ENCODE measurements around the gene MAG. TPM values are rescaled to one million over a fixed set of nuclear protein-coding genes. Genes with fewer than 3 reads are reported as not detected.

The MAG gene
- total and polyA plus RNA-seq, 2 donors, result 0.09 to 0.41 TPM

DNA sequence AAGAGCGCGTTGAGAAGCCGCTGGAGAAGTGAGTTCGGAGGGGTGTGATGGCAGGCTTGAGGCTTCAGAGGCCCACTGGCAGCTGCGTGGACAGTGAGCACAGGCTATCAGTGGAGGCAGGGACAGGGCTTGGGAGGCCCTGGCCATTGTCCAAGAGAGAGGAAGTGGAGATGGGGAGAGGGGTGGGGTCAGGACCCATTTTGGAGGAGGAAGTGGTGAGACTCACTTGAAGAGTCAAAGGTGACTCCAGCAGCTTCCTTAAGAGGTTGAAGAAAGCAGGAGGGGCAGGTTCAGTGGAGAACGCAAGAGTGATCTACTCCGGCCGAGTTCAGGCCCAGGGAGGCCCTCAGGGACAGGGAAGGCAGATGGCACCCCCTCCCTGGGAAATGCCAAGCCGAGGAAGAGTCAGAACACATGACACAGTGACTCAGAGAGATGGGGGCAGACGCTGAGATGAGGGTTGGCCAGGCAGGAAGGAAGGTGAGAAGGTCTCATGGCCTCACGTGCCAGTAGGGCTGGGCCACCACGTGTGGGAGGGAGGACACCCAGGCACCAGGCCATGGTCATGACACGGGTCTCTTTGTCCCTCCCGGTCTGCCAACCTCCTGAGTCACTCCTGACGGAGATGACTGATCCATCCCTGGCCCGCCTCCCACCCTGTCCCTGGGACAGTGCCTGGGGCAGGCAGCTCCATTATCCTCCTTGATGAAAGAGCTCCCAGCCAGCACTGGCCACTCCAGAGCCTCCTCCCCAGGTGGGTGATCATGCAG lies 26.9 kb downstream of the MAG start:
- WGBS, result 78% methylated on average over 16 of the region's 16 CpGs
- Histone ChIP-seq H3K27ac (ENCODE audit: low read depth in 1 of 2, low read length in 1 of 2) (no peak overlapping the region), H3K27me3 (ENCODE audit: control insufficient read depth in 2 of 2, insufficient read depth in 1 of 2, low read length in 1 of 2) (no peaks in the 10 kb centered on the region), H3K9me3 (ENCODE audit: control insufficient read depth in 2 of 2, insufficient read depth in 1 of 2, low read length in 1 of 2) (no peaks in the 10 kb centered on the region), H3K4me1 (ENCODE audit: control insufficient read depth in 2 of 2, insufficient read depth in 2 of 2, low read length in 2 of 2) (peaks cover 0 to 3% of the 10 kb centered on the region in 2 donors), H3K36me3 (ENCODE audit: control insufficient read depth in 2 of 2, insufficient read depth in 2 of 2, low read length in 1 of 2) (no peaks in the 10 kb centered on the region), H3K4me3 (ENCODE audit: low read length in 2 of 2) (no peak overlapping the region)
- no peak for DNase-seq (ENCODE audit: low read depth in 6 of 9, low spot score in 9 of 9)

DNA sequence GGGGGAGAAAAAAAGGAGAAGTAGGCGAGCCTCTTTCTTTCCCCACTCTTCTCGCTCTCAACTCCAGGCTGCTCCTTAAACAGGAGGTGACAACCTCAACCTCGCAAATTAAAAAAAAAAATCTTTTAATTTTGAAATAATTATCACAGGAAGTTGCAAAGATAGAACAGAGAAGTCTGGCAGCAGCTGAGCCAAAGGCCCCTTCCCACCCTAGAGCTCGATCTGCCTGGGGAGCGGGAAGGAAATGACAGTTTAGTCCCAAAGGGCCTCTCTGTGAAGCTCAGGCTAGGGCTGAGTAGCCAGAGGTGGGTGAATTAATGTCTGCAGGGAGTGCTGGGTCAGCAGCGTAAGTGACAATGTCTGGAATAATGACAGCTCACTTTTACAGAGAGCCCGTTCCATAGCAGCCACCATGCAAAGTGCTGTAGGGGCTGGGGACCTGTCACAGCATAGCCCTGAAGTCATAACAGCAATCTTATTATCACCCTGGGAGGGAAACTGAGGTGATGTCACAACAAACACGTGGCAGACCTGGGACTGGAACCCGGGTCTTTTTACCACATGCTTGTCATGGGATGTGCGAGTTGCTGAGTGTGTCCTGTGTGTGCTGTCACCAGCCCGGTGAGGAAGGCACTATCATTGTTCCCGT lies 28.2 kb downstream of the MAG start:
- no peak overlapping the region for H3K4me3 ChIP-seq (ENCODE audit: low read length in 2 of 2)
- no peak overlapping the region for H3K27ac ChIP-seq (ENCODE audit: low read depth in 1 of 2, low read length in 1 of 2)

DNA sequence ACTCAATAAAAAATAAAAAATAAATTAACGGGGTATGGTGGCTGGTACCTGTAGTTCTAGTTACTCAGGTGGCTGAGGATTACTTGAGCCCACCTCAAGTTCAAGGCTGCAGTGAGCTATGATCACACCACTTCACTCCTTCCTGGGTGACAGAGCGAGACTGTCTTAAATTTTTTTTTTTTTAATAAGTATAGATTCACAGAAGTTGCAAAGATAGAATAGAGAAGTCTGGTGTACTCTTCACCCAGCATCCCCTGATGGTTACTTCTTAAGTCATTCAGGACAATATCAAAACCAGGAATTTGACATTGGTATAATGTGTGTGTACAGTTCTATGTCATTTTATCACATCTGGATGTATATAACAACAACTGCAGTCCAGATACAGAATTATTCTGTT lies 29.3 kb downstream of the MAG start:
- H3K36me3 ChIP-seq (ENCODE audit: control insufficient read depth in 2 of 2, insufficient read depth in 2 of 2, low read length in 1 of 2), result no peaks in the 10 kb centered on the region
- H3K27ac ChIP-seq (ENCODE audit: low read depth in 1 of 2, low read length in 1 of 2), result no peak overlapping the region
- H3K27me3 ChIP-seq (ENCODE audit: control insufficient read depth in 2 of 2, insufficient read depth in 1 of 2, low read length in 1 of 2), result no peaks in the 10 kb centered on the region
- 96% methylated on average over 2 of the region's 2 CpGs for WGBS
- H3K4me1 ChIP-seq (ENCODE audit: control insufficient read depth in 2 of 2, insufficient read depth in 2 of 2, low read length in 2 of 2), result peaks cover 0 to 3% of the 10 kb centered on the region in 2 donors
- H3K4me3 ChIP-seq (ENCODE audit: low read length in 2 of 2), result no peak overlapping the region
- no peaks in the 10 kb centered on the region for H3K9me3 ChIP-seq (ENCODE audit: control insufficient read depth in 2 of 2, insufficient read depth in 1 of 2, low read length in 1 of 2)
- no peak for DNase-seq (ENCODE audit: low read depth in 6 of 9, low spot score in 9 of 9)

More for the DNA sequence above, 28.2 kb downstream of the MAG start:
- 46% methylated on average over 12 of the region's 12 CpGs for WGBS
- Histone ChIP-seq H3K27me3 (ENCODE audit: control insufficient read depth in 2 of 2, insufficient read depth in 1 of 2, low read length in 1 of 2) (no peaks in the 10 kb centered on the region), H3K36me3 (ENCODE audit: control insufficient read depth in 2 of 2, insufficient read depth in 2 of 2, low read length in 1 of 2) (no peaks in the 10 kb centered on the region), H3K4me1 (ENCODE audit: control insufficient read depth in 2 of 2, insufficient read depth in 2 of 2, low read length in 2 of 2) (peaks cover 0 to 3% of the 10 kb centered on the region in 2 donors), H3K9me3 (ENCODE audit: control insufficient read depth in 2 of 2, insufficient read depth in 1 of 2, low read length in 1 of 2) (no peaks in the 10 kb centered on the region)
- no peak for DNase-seq (ENCODE audit: low read depth in 6 of 9, low spot score in 9 of 9)

DNA sequence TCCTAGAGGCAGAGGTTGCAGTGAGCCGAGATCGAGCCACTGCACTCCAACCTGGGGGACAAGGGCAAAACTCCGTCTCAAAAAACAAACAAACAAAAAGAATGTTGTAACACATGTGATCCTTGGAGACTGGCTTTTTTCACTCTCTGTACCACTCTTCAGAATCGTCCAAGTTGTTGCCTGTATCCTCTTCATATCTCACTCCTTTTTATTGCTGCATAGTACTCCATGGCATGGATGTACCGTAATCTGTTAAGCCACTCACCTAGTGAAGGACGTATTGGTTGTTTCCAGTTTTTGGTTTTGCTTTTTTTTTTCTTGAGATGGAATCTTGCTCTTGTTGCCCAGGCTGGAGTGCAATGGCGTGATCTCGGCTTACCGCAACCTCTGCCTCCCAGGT lies 30.1 kb downstream of the MAG start:
- Histone ChIP-seq H3K4me3 (ENCODE audit: low read length in 2 of 2) (no peak overlapping the region), H3K9me3 (ENCODE audit: control insufficient read depth in 2 of 2, insufficient read depth in 1 of 2, low read length in 1 of 2) (no peaks in the 10 kb centered on the region), H3K27ac (ENCODE audit: low read depth in 1 of 2, low read length in 1 of 2) (no peak overlapping the region), H3K27me3 (ENCODE audit: control insufficient read depth in 2 of 2, insufficient read depth in 1 of 2, low read length in 1 of 2) (no peaks in the 10 kb centered on the region), H3K36me3 (ENCODE audit: control insufficient read depth in 2 of 2, insufficient read depth in 2 of 2, low read length in 1 of 2) (no peaks in the 10 kb centered on the region), H3K4me1 (ENCODE audit: control insufficient read depth in 2 of 2, insufficient read depth in 2 of 2, low read length in 2 of 2) (peaks cover 0 to 3% of the 10 kb centered on the region in 2 donors)
- no peak for DNase-seq (ENCODE audit: low read depth in 6 of 9, low spot score in 9 of 9)
- 99% methylated on average over 9 of the region's 9 CpGs for WGBS

DNA sequence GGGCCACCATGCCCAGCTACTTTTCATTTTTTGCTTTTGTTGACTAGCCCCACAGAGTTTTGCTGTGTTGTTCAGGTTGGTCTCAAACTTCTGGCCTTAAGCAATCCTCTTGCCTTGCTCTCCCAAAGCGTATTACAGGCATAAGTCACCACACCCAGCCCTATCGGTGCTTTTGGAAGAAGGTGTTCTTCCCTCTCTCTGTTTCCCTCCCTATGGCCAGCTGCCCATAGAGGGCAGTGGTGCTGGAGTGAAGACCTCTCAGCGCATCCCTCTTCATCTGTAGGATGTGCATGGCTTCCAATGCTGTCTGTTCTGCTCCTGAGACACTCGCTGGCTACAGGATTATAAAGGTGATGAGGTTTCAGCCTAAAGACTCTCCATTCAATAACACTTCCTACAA lies 35.7 kb downstream of the MAG start:
- no peak overlapping the region for H3K4me3 ChIP-seq (ENCODE audit: low read length in 2 of 2)
- no peaks in the 10 kb centered on the region for H3K36me3 ChIP-seq (ENCODE audit: control insufficient read depth in 2 of 2, insufficient read depth in 2 of 2, low read length in 1 of 2)
- 94% methylated on average over 4 of the region's 4 CpGs for WGBS

DNA sequence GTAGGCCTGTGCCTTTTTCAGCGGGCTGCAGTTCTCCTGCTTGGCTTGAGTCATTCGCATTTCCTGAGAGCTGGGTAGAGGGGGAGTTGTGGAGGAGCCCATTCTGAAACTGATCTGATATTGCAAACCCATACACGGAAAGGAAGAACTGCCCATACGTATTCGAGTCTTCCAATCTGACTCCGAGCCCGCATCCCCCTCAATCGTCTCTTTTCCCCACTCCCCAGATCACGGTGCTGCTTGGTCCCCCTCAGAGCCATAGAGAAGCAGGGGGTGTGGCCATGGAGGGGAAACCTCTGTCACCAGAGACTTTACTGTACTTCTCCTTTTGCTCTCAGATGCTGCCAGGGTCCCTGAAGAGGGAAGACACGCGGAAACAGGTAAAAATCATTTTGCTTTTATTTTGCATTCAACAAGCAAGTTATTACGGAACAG lies 36.9 kb downstream of the MAG start, which contains the start of gene CD22:
TSS of gene CD22 (plus strand) at position 337 of the 435 bp plus-strand sequence. CDS start 2,854 bp downstream, outside the sequence.
- Histone ChIP-seq H3K27me3 (ENCODE audit: control insufficient read depth in 2 of 2, insufficient read depth in 1 of 2, low read length in 1 of 2) (peaks cover 0 to 3% of the 10 kb centered on the region in 2 donors), H3K4me3 (ENCODE audit: low read length in 2 of 2) (no peak within 1 kb of the TSS), H3K9me3 (ENCODE audit: control insufficient read depth in 2 of 2, insufficient read depth in 1 of 2, low read length in 1 of 2) (no peaks in the 10 kb centered on the region), H3K4me1 (ENCODE audit: control insufficient read depth in 2 of 2, insufficient read depth in 2 of 2, low read length in 2 of 2) (no peaks in the 10 kb centered on the region), H3K36me3 (ENCODE audit: control insufficient read depth in 2 of 2, insufficient read depth in 2 of 2, low read length in 1 of 2) (no peaks in the 10 kb centered on the region), H3K27ac (ENCODE audit: low read depth in 1 of 2, low read length in 1 of 2) (no peak within 1 kb of the TSS)
- 11% methylated on average over 12 of the region's 12 CpGs for WGBS
- no peak for DNase-seq (ENCODE audit: low read depth in 6 of 9, low spot score in 9 of 9)

More for the DNA sequence above, 35.7 kb downstream of the MAG start:
- H3K27ac ChIP-seq (ENCODE audit: low read depth in 1 of 2, low read length in 1 of 2), result no peak overlapping the region
- DNase-seq (ENCODE audit: low read depth in 6 of 9, low spot score in 9 of 9), result no peak
- H3K9me3 ChIP-seq (ENCODE audit: control insufficient read depth in 2 of 2, insufficient read depth in 1 of 2, low read length in 1 of 2), result no peaks in the 10 kb centered on the region
- H3K4me1 ChIP-seq (ENCODE audit: control insufficient read depth in 2 of 2, insufficient read depth in 2 of 2, low read length in 2 of 2), result no peaks in the 10 kb centered on the region
- peaks cover 0 to 3% of the 10 kb centered on the region in 2 donors for H3K27me3 ChIP-seq (ENCODE audit: control insufficient read depth in 2 of 2, insufficient read depth in 1 of 2, low read length in 1 of 2)

DNA sequence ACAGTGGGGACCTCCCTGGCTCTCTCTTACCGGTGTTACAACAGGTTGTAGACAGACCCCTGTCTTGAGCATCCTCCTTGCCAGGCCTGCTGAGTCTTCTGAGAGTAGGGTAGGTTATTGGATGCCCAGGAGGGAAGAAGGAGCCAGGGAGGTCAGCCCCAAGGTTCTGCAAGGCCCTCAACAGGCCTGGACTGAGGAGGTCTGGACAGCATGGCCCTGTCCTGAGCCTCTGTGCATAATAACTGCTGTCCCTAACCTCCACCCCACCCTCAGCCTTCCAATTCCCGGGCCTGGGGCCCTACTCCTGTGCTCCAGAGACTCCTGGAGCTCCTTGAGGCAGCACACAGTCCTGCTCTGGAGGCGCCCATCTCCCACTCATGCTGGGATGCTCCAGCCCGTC lies 37.4 kb downstream of the MAG start:
- DNase-seq (ENCODE audit: low read depth in 6 of 9, low spot score in 9 of 9), result no peak
- peaks cover 0 to 3% of the 10 kb centered on the region in 2 donors for H3K27me3 ChIP-seq (ENCODE audit: control insufficient read depth in 2 of 2, insufficient read depth in 1 of 2, low read length in 1 of 2)
- H3K27ac ChIP-seq (ENCODE audit: low read depth in 1 of 2, low read length in 1 of 2), result no peak overlapping the region
- 75% methylated on average over 4 of the region's 4 CpGs for WGBS
- no peaks in the 10 kb centered on the region for H3K4me1 ChIP-seq (ENCODE audit: control insufficient read depth in 2 of 2, insufficient read depth in 2 of 2, low read length in 2 of 2)
- H3K36me3 ChIP-seq (ENCODE audit: control insufficient read depth in 2 of 2, insufficient read depth in 2 of 2, low read length in 1 of 2), result no peaks in the 10 kb centered on the region
- H3K4me3 ChIP-seq (ENCODE audit: low read length in 2 of 2), result no peak overlapping the region
- H3K9me3 ChIP-seq (ENCODE audit: control insufficient read depth in 2 of 2, insufficient read depth in 1 of 2, low read length in 1 of 2), result no peaks in the 10 kb centered on the region

DNA sequence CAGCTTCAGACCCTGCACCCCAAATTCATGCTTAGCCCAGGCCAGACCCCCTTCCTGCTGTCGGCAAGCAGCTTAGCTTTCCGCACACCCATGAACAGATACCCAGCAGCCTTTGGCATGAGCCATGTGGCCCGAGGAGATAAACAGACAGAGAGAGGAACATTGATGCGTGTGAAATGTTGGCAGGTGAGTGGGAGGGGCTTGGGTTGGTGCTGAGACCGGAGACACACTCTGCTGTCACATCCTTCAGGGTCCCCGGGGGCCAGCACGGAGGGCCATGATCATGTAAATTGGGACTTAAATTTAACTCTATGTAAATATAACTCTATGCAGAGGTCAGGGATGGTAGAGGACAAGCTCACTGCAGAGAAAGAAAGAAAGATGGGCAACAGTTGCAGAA lies 38.5 kb downstream of the MAG start:
- no peak overlapping the region for H3K27ac ChIP-seq (ENCODE audit: low read depth in 1 of 2, low read length in 1 of 2)
- no peaks in the 10 kb centered on the region for H3K4me1 ChIP-seq (ENCODE audit: control insufficient read depth in 2 of 2, insufficient read depth in 2 of 2, low read length in 2 of 2)
- peaks cover 0 to 3% of the 10 kb centered on the region in 2 donors for H3K27me3 ChIP-seq (ENCODE audit: control insufficient read depth in 2 of 2, insufficient read depth in 1 of 2, low read length in 1 of 2)
- H3K36me3 ChIP-seq (ENCODE audit: control insufficient read depth in 2 of 2, insufficient read depth in 2 of 2, low read length in 1 of 2), result no peaks in the 10 kb centered on the region
- H3K4me3 ChIP-seq (ENCODE audit: low read length in 2 of 2), result no peak overlapping the region
- DNase-seq (ENCODE audit: low read depth in 6 of 9, low spot score in 9 of 9), result no peak
- no peaks in the 10 kb centered on the region for H3K9me3 ChIP-seq (ENCODE audit: control insufficient read depth in 2 of 2, insufficient read depth in 1 of 2, low read length in 1 of 2)
- WGBS, result 58% methylated on average over 7 of the region's 7 CpGs

DNA sequence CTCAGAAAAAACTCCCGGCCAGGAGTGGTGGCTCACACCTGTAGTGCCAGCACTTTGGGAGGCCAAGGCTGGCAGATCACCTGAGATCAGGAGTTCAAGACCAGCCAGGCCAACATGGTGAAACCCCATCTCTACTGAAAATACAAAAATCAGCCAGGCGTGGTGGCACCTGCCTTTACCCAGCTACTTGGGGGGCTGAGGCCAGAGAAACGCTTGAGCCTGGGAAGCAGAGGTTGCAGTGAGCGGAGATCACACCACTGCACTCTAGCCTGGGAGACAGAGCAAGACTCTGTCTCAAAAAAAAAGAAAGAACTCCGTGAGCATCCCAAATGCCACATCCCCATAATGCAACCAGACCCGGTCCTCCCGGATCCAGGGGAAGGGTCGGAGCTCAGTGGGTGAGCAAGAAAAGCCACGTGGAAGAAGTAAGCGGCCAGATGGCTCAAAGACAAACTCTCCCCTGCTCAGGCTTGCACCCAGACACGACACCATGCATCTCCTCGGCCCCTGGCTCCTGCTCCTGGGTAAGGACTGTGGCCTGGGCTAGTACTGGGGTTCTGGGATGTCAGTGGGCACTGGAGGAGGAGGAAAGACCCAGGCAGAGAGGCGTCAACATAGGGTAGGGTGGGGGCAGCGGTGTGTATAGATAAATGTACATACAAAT lies 39.7 kb downstream of the MAG start:
- Histone ChIP-seq H3K4me3 (ENCODE audit: low read length in 2 of 2) (no peak overlapping the region), H3K36me3 (ENCODE audit: control insufficient read depth in 2 of 2, insufficient read depth in 2 of 2, low read length in 1 of 2) (no peaks in the 10 kb centered on the region), H3K27ac (ENCODE audit: low read depth in 1 of 2, low read length in 1 of 2) (no peak overlapping the region), H3K4me1 (ENCODE audit: control insufficient read depth in 2 of 2, insufficient read depth in 2 of 2, low read length in 2 of 2) (no peaks in the 10 kb centered on the region), H3K27me3 (ENCODE audit: control insufficient read depth in 2 of 2, insufficient read depth in 1 of 2, low read length in 1 of 2) (peaks cover 0 to 3% of the 10 kb centered on the region in 2 donors), H3K9me3 (ENCODE audit: control insufficient read depth in 2 of 2, insufficient read depth in 1 of 2, low read length in 1 of 2) (no peaks in the 10 kb centered on the region)
- 94% methylated on average over 14 of the region's 14 CpGs for WGBS
- no peak for DNase-seq (ENCODE audit: low read depth in 6 of 9, low spot score in 9 of 9)

Measured in thymus (tissue), 11 donors.